Adrenal gland (tissue), 12 donors: ENCODE results near the gene BCAR1. TPM values are rescaled to one million over a fixed set of nuclear protein-coding genes. Genes with fewer than 3 reads are reported as not detected.
A peak's percentile ranks its signal among the peaks of the same experiment; 100 is the strongest.

Source experiments
- DNase-seq, 7 donors: peaks; one replicate each; pipeline ENCODE4 v3.0.0-alpha.2; 2019 to 2020
- H3K27ac ChIP-seq, 5 donors: fragments of 200-600 bp; sonication (generic) in 4 of 5; 1 replicate in 3 of 5; 2 replicates in 2 of 5; pipeline versions ENCODE4 v1.5.1 to v1.8.0; 2016 to 2020; ENCODE audit warnings: mild to moderate bottlenecking in 1 of 5
- H3K27me3 ChIP-seq: fragments of 200-600 bp; 2 replicates; pipeline ENCODE4 v1.8.0; 2021
- H3K36me3 ChIP-seq, 2 donors: fragments of 200-600 bp; replicated peaks in 1 of 2; 1 replicate in 1 of 2; 2 replicates in 1 of 2; pipeline versions ENCODE4 v1.5.1 to v1.8.0; 2018 to 2022
- H3K4me1 ChIP-seq, 2 donors: fragments of 200-600 bp; replicated peaks in 1 of 2; 1 replicate in 1 of 2; 2 replicates in 1 of 2; pipeline versions ENCODE4 v1.5.1 to v1.8.0; 2018 to 2021
- H3K4me3 ChIP-seq, 4 donors: fragments of 200-600 bp; sonication (generic) in 3 of 4; one replicate each; pipeline ENCODE4 v1.5.1; 2016 to 2018
- H3K9me3 ChIP-seq, 3 donors: fragments of 200-600 bp; sonication (generic) in 1 of 3; replicated peaks in 1 of 3; 1 replicate in 2 of 3; 2 replicates in 1 of 3; pipeline versions ENCODE4 v1.5.1 to v1.8.0; 2016 to 2021
- POLR2A ChIP-seq, 2 donors: fragments of 450-650 bp; IDR thresholded peaks; one replicate each; pipeline ENCODE4 v1.6.1; 2017; ENCODE audit warnings: antibody characterized with exemption in 2 of 2, mild to moderate bottlenecking in 2 of 2, moderate library complexity in 1 of 2
- WGBS, 4 donors: extraction: QIAGEN DNeasy Blood & Tissue Kit in 2 of 4; methylation state at CpG; one replicate each; pipeline versions ENCODE4 v1.1.5 to v1.1.7; 2013 to 2017; 5-methylcytosine and 5-hydroxymethylcytosine counted together
- intact Hi-C, 2 donors: fragments of 100-400 bp; cut with DNase I; formaldehyde crosslinking; loops; one replicate each; pipeline versions ENCODE4 v1.14.1 to v1.15.0; 2022 to 2023
- polyA plus RNA-seq, 3 donors: library from polyadenylated mRNA; stranded (reverse); fragments of 200-250 nt in 2 of 3; fragments of 350-450 nt in 1 of 3; fragmentation: Illumina TruSeq in 1 of 3; extraction: RNeasy Lipid Tissue Mini Kit (QIAGEN cat#74804) in 1 of 3; gene quantifications; one replicate each; pipeline ENCODE4 v1.2.3, GENCODE V29; 2013 to 2014
- total RNA-seq, 9 donors: library from RNA; depleted of rRNA in 4 of 9; stranded (reverse); fragments of >200 nt in 4 of 9; fragments of 120-200 nt in 1 of 9; fragmentation: NEBNext Ultra II Directional in 1 of 9; extraction: Animal tissue kit (Norgen Biotek cat#: 25700) in 1 of 9; gene quantifications; one replicate each; pipeline versions ENCODE4 v1.1.0 to v1.2.4, GENCODE V29; 2013 to 2023
- TF ChIP-seq, protein P1 (sequence below), 6 experiments: fragments of 450-650 bp in 4 of 6; fragments of 200-600 bp in 2 of 6; sonication (generic) in 1 of 6; IDR thresholded peaks; 1 replicate in 5 of 6; 2 replicates in 1 of 6; pipeline versions ENCODE4 v1.5.1 to v1.8.0; 2016 to 2021; ENCODE audit warnings: antibody characterized with exemption in 6 of 6, mild to moderate bottlenecking in 2 of 6, moderate library complexity in 1 of 6
- donor health status: healthy with polysubstance abuse.
- donor health status: Bipolar disorder and iron deficiency.
- donor health status: DM: yes; HTN: yes; CAD: no.
- donor health status: DM: no; HTN: no; CAD: no.
- donor health status: DM: no; HTN: no; CAD: no.
- donor health status: DM: yes; HTN: yes; CAD: no.

The BCAR1 gene
- total and polyA plus RNA-seq, 12 donors, result 10.2 to 87.7 (median 63.8) TPM

GRCh38 chr16:75198135-75198600 lies 53.3 kb downstream of the BCAR1 start:
- H3K27ac ChIP-seq, result no peak overlapping the region
- DNase-seq, result peak in 1 of 7 donors; percentile 52
- no peaks in the 10 kb centered on the region for H3K4me1 ChIP-seq
- intact Hi-C loops, result loop anchor here in 1 of 2 donors (10.0 kb wide), 1 partner anchor 557 kb away; no protein-coding TSS in a partner anchor
- no peak overlapping the region for H3K4me3 ChIP-seq
- TF ChIP-seq POLR2A (IDR thresholded peaks at IDR 0.05), result no peak
- TF ChIP-seq, protein P1, sequence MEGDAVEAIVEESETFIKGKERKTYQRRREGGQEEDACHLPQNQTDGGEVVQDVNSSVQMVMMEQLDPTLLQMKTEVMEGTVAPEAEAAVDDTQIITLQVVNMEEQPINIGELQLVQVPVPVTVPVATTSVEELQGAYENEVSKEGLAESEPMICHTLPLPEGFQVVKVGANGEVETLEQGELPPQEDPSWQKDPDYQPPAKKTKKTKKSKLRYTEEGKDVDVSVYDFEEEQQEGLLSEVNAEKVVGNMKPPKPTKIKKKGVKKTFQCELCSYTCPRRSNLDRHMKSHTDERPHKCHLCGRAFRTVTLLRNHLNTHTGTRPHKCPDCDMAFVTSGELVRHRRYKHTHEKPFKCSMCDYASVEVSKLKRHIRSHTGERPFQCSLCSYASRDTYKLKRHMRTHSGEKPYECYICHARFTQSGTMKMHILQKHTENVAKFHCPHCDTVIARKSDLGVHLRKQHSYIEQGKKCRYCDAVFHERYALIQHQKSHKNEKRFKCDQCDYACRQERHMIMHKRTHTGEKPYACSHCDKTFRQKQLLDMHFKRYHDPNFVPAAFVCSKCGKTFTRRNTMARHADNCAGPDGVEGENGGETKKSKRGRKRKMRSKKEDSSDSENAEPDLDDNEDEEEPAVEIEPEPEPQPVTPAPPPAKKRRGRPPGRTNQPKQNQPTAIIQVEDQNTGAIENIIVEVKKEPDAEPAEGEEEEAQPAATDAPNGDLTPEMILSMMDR (IDR thresholded peaks at IDR 0.05), result no peak
- no peaks in the 10 kb centered on the region for H3K9me3 ChIP-seq
- H3K27me3 ChIP-seq, result peaks cover 8% of the 10 kb centered on the region
- H3K36me3 ChIP-seq, result no peaks in the 10 kb centered on the region
- 41 to 51% (median 45%) methylated on average over 11 to 18 of the region's 18 CpGs for WGBS, 4 donors

DNA sequence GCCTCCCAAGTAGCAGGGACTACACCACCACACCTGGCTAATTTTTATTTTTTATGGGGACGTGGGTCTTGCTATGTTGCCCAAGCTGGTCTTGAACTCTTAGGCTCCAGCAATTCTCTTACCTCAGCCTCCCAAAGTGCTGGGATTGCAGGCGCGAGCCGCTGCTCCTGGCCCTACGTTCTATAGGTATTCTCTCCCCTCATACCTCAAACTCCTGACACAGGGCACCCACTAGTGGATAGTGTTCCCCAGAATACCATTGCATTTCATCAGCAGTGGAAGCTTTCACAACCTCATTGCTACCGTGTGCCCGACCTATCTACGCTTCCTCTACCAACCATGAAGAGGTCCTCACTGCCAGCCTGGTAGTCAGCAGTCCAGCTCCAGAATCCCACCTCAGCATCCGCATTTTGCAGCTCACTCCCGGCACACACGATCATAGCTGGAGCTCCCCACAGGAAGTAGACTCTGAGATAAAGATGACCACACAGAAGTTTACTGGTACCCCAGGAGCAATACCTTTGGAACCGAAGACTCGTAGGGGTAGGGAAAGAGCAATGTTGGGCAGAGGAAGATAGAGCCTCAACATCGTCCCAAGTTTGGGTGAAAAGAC lies 53.8 kb downstream of the BCAR1 start:
- peaks cover 8% of the 10 kb centered on the region for H3K27me3 ChIP-seq
- WGBS, 4 donors, result 45 to 57% (median 56%) methylated on average over 13 to 14 of the region's 14 CpGs
- TF ChIP-seq, protein P1 (IDR thresholded peaks at IDR 0.05), result no peak
- no peaks in the 10 kb centered on the region for H3K9me3 ChIP-seq
- H3K4me1 ChIP-seq, result no peaks in the 10 kb centered on the region
- peak in 1 of 7 donors; percentile 24 for DNase-seq
- no peak overlapping the region for H3K4me3 ChIP-seq
- intact Hi-C loops, result loop anchor here in 1 of 2 donors (10.0 kb wide), 1 partner anchor 557 kb away; no protein-coding TSS in a partner anchor
- H3K27ac ChIP-seq, result no peak overlapping the region
- no peaks in the 10 kb centered on the region for H3K36me3 ChIP-seq

- 53 to 77% (median 70%) methylated on average over 8 to 9 of the region's 9 CpGs for WGBS, 4 donors
- intact Hi-C loops, result loop anchor here in 1 of 2 donors (10.0 kb wide), 1 partner anchor 558 kb away; no protein-coding TSS in a partner anchor
- no peak for TF ChIP-seq POLR2A (IDR thresholded peaks at IDR 0.05)
- TF ChIP-seq, protein P1 (IDR thresholded peaks at IDR 0.05), result no peak
- Histone ChIP-seq H3K27ac (no peak overlapping the region), H3K27me3 (peaks cover 8% of the 10 kb centered on the region), H3K9me3 (no peaks in the 10 kb centered on the region), H3K36me3 (no peaks in the 10 kb centered on the region), H3K4me3 (no peak overlapping the region), H3K4me1 (no peaks in the 10 kb centered on the region)
- no peak for DNase-seq
Observed at GRCh38 chr16:75196836-75197235, 54.6 kb downstream of the BCAR1 start.

DNA sequence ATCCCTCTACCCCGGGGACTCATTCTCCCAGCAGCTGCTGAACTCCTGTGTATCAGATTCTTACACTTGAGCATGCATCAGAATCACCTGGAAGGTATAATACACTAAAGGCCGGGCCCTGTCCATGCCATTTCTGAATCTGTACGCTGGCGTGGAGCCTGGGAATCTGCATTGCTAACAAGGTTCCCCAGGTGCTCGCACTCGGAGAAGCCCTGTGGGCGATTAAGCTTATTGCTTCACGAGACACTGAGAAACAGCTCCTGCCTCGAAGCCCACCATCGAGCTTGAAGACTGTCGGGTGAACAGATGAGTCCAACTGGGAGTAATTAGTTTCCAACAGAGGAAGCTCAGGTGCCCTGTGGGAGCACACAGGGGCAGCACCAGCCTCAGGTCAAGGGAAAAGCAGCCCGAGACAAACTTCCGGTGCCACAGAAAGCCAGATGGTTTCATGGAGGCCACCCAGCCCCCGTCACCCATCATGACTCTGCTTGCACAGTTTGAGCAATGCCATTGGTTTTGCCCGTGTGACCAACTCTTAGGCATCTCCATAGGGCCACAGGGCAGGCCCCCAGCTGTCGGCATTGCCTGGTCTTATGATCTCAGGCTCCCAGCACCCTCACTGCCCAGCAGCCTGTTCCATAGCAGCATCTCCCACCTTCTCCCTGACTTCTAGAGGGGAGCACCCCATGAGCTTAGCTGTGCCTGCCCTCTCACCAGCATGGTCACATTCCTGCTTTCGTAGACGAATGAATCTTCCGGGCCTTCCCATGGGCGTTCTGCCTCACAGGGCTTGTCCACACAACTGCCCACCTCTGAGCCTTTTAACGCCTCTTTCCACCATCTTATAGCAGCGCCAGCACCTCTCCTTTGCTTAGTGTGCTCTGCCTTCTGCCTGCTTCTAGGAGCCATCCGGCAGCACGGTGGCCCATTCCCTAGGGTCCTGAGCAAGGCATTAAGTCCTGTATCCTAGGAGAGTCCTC lies 55.3 kb downstream of the BCAR1 start:
- Histone ChIP-seq H3K36me3 (no peaks in the 10 kb centered on the region), H3K27me3 (peaks cover 8% of the 10 kb centered on the region), H3K9me3 (no peaks in the 10 kb centered on the region), H3K4me1 (no peaks in the 10 kb centered on the region), H3K4me3 (no peak overlapping the region), H3K27ac (no peak overlapping the region)
- intact Hi-C loops, result loop anchor here in 1 of 2 donors (10.0 kb wide), 1 partner anchor 559 kb away; no protein-coding TSS in a partner anchor
- TF ChIP-seq, protein P1 (IDR thresholded peaks at IDR 0.05), result no peak
- no peak for TF ChIP-seq POLR2A (IDR thresholded peaks at IDR 0.05)
- 77 to 84% (median 81%) methylated on average over 14 to 24 of the region's 24 CpGs for WGBS, 4 donors
- peak in 1 of 7 donors; percentile 39 for DNase-seq
